Measurements from ENCODE around the gene ZCCHC4. TPM values are rescaled to one million over a fixed set of nuclear protein-coding genes. Genes with fewer than 3 reads are reported as not detected.

ZCCHC4 gene
- total and polyA plus RNA-seq, 2 of the 8 experiments (the other 6 are each of a cell fraction or from before 2014, with no cell fraction given): 9.8 to 12.5 TPM

GRCh38 chr4:25351777-25352416 is 39.3 kb downstream of the ZCCHC4 start:
- Histone ChIP-seq H4K20me1 (replicated peaks in 1 of 2; ENCODE audit: control insufficient read depth in 1 of 2, insufficient read depth in 2 of 2, low read length in 2 of 2) (no peaks in the 10 kb centered on the region), H2AK5ac (ENCODE audit: low read depth, low read length) (no peak overlapping the region), H2BK120ac (replicated peaks; ENCODE audit: low read depth, low read length) (no peak overlapping the region), H3K27ac (ENCODE audit: low read depth, low read length) (no peak overlapping the region; the same call in 1 of the 2 replicates), H2BK20ac (ENCODE audit: low read length) (no peak overlapping the region), H4K91ac (replicated peaks; ENCODE audit: insufficient read length, low read length) (no peak overlapping the region), H2BK15ac (ENCODE audit: low read length) (no peak overlapping the region), H2AFZ (ENCODE audit: low read length) (no peak overlapping the region), H3K9me3 (ENCODE audit: insufficient read depth in 2 of 2, low read depth in 1 of 2, low read length in 1 of 2) (no peaks in the 10 kb centered on the region), H3K14ac (ENCODE audit: insufficient read length) (no peak overlapping the region), H3K56ac (replicated peaks; ENCODE audit: insufficient read length, low read depth, low read length) (no peak overlapping the region), H3K79me2 (ENCODE audit: control insufficient read depth in 1 of 2, insufficient read depth in 2 of 2, low read length in 2 of 2) (no peaks in the 10 kb centered on the region), H3K4ac (replicated peaks; ENCODE audit: insufficient read length, low read depth, low read length) (no peak overlapping the region), H4K8ac (ENCODE audit: extremely low read depth, insufficient read depth, low read length) (no peak overlapping the region), H4K5ac (ENCODE audit: insufficient read length, low read depth, low read length) (no peak overlapping the region), H3K9ac (replicated peaks in 1 of 4; ENCODE audit: extremely low read depth in 1 of 4, low read depth in 3 of 4, low read length in 3 of 4) (no peak overlapping the region; a peak in 1 of 7 replicates), H3K18ac (ENCODE audit: extremely low read depth, low read length) (no peak overlapping the region), H2BK5ac (ENCODE audit: low read depth, low read length) (no peak overlapping the region), H3K4me3 (ENCODE audit: extremely low read depth in 1 of 4, insufficient read depth in 2 of 4, low read depth in 3 of 4, low read length in 4 of 4) (no peak overlapping the region), H3K36me3 (ENCODE audit: control insufficient read depth in 2 of 4, insufficient read depth in 4 of 4, low read length in 3 of 4) (peaks cover 0 to 2% (median 0%) of the 10 kb centered on the region in 4 experiments; a peak in 1 of 8 replicates), H3K23ac (ENCODE audit: insufficient read length) (no peak overlapping the region), H3K27me3 (replicated peaks in 1 of 4; ENCODE audit: control insufficient read depth in 3 of 4, extremely low read depth in 1 of 4, insufficient read depth in 3 of 4, low read length in 3 of 4) (no peaks in the 10 kb centered on the region), H3K23me2 (ENCODE audit: low read depth, low read length) (no peaks in the 10 kb centered on the region), H3K79me1 (ENCODE audit: low read depth, low read length) (no peaks in the 10 kb centered on the region; the same call in 1 of the 2 replicates), H3K4me2 (ENCODE audit: insufficient read depth in 1 of 2, low read depth in 2 of 2, low read length in 2 of 2) (no peak overlapping the region), H3K4me1 (replicated peaks in 1 of 4; ENCODE audit: control insufficient read depth in 3 of 4, insufficient read depth in 4 of 4, low read length in 3 of 4) (no peaks in the 10 kb centered on the region), H2BK12ac (ENCODE audit: low read depth, low read length) (no peak overlapping the region)
- POLR2A ChIA-PET (ENCODE audit: partially characterized antibody): no interaction called here
- FAIRE-seq: no peak
- CTCF ChIA-PET (ENCODE audit: partially characterized antibody): interaction anchor here (0.9 to 4.6 kb wide), 6 partner anchors 10 to 218 kb away, joined by 3 to 27 read pairs (median 3); partner anchors contain the start of gene ZCCHC4
- 73% methylated on average over 4 of the region's 4 CpGs; no CpG with 5 or more reads in 1 of the 2 experiments for WGBS, 2 experiments (ENCODE audit: extremely low coverage in 1 of 2, insufficient coverage in 1 of 2, insufficient read length in 1 of 2, insufficient replicate concordance in 2 of 2, low coverage in 1 of 2, low lambda C conversion rate in 2 of 2, missing lambda C conversion rate in 1 of 2)
- peak in 1 of 2 experiments; percentile 23 for DNase-seq (ENCODE audit: low read depth in 1 of 2, low spot score in 2 of 2)
- TF ChIP-seq EGR1 (IDR thresholded peaks at IDR 0.05; ENCODE audit: borderline replicate concordance, low read depth, low read length) (no peak), SP1 (IDR thresholded peaks at IDR 0.05; ENCODE audit: low read depth, low read length) (no peak), SP4 (IDR thresholded peaks at IDR 0.05; ENCODE audit: low read length) (no peak), NRF1 (IDR thresholded peaks at IDR 0.05; ENCODE audit: low read depth, low read length) (no peak), RAD21 (IDR thresholded peaks at IDR 0.05 in 1 of 2, conservative IDR thresholded peaks at IDR 0.05 in 1 of 2; ENCODE audit: low read depth in 2 of 2, low read length in 2 of 2) (no peak), CTCF (IDR thresholded peaks at IDR 0.05; ENCODE audit: control extremely low read depth in 1 of 3, insufficient read depth in 1 of 3, low read depth in 1 of 3, low read length in 3 of 3) (no peak), E2F6 (IDR thresholded peaks at IDR 0.05) (no peak), ZNF274 (IDR thresholded peaks at IDR 0.05; ENCODE audit: borderline replicate concordance, extremely low read depth, low read length) (no peak)
